ENCODE measurements around the gene DUOX1.

GRCh38 chr15:45136378-45136764 lies 6.6 kb downstream of the DUOX1 start:
- TF ChIP-seq, protein P1, sequence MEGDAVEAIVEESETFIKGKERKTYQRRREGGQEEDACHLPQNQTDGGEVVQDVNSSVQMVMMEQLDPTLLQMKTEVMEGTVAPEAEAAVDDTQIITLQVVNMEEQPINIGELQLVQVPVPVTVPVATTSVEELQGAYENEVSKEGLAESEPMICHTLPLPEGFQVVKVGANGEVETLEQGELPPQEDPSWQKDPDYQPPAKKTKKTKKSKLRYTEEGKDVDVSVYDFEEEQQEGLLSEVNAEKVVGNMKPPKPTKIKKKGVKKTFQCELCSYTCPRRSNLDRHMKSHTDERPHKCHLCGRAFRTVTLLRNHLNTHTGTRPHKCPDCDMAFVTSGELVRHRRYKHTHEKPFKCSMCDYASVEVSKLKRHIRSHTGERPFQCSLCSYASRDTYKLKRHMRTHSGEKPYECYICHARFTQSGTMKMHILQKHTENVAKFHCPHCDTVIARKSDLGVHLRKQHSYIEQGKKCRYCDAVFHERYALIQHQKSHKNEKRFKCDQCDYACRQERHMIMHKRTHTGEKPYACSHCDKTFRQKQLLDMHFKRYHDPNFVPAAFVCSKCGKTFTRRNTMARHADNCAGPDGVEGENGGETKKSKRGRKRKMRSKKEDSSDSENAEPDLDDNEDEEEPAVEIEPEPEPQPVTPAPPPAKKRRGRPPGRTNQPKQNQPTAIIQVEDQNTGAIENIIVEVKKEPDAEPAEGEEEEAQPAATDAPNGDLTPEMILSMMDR (conservative IDR thresholded peaks at IDR 0.05): no peak
- no peak for TF ChIP-seq EZH2 (IDR thresholded peaks at IDR 0.05; ENCODE audit: low read depth)

Data from PC-9 (cell line).